ENCODE results near the gene RAB44.

Gene RAB44

GRCh38 chr6:36716476-36717093, 19.0 kb downstream of the RAB44 start:
- no peak for DNase-seq (ENCODE audit: low read depth)
- TF ChIP-seq, protein P1, sequence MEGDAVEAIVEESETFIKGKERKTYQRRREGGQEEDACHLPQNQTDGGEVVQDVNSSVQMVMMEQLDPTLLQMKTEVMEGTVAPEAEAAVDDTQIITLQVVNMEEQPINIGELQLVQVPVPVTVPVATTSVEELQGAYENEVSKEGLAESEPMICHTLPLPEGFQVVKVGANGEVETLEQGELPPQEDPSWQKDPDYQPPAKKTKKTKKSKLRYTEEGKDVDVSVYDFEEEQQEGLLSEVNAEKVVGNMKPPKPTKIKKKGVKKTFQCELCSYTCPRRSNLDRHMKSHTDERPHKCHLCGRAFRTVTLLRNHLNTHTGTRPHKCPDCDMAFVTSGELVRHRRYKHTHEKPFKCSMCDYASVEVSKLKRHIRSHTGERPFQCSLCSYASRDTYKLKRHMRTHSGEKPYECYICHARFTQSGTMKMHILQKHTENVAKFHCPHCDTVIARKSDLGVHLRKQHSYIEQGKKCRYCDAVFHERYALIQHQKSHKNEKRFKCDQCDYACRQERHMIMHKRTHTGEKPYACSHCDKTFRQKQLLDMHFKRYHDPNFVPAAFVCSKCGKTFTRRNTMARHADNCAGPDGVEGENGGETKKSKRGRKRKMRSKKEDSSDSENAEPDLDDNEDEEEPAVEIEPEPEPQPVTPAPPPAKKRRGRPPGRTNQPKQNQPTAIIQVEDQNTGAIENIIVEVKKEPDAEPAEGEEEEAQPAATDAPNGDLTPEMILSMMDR (conservative IDR thresholded peaks at IDR 0.05; ENCODE audit: low read depth, low read length): no peak
- H3K4me3 ChIP-seq (ENCODE audit: low read length): no peak overlapping the region

DNA sequence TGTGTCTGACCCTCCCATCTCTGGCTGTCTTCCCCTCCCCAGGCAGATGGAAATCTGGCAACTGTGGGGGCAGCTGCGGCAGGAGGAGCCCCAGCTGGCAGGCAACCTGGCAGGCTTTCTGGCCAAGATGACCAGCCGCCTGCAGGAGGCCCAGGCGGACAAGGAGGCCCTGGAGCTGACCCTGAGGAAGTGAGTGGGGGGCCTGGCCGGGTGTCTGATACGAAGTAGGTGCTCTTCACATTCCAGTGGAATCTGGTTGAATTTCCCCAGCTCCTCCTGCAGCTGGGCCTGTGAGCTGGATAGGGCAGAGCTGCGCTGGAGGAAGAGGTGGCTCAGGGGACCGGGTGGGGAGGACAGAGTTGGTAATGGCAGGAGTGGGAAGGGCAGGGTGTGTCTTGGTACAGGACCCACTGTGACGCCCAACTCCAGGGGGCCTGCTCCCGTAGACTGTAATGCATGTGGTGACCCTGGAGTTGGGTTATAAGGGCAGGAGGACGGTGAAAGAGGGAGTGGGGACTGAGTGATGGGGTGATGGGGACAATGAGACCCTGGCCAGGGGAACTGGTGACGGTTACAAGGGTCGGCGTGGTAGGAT, 19.7 kb downstream of the RAB44 start:
- TF ChIP-seq, protein P1 (conservative IDR thresholded peaks at IDR 0.05; ENCODE audit: low read depth, low read length): no peak
- no peak for DNase-seq (ENCODE audit: low read depth)
- H3K4me3 ChIP-seq (ENCODE audit: low read length): no peak overlapping the region

- TF ChIP-seq, protein P1 (conservative IDR thresholded peaks at IDR 0.05; ENCODE audit: low read depth, low read length): no peak
Measured at GRCh38 chr6:36717871-36718540, 20.4 kb downstream of the RAB44 start.

DNA sequence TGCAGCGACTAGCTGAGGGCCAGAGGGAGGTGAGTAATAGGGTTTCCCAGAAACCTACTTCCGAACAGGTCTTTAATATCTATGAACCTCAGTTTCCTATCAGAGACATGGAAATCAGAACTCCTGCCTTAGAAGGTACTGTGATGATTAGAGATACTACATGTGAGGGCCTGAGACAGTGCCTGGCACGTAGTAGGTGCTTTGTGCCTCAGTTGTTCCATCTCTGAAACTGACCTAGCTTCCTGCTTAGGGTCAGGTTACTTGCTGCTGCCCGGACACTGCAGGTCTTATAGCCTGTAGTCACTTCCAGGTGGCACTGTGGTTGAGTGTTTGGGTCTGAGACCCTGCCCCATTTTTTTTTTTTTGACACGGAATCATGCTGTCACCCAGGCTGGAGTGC, 20.9 kb downstream of the RAB44 start:
- DNase-seq (ENCODE audit: low read depth): no peak
- TF ChIP-seq, protein P1 (conservative IDR thresholded peaks at IDR 0.05; ENCODE audit: low read depth, low read length): no peak

More at GRCh38 chr6:36717871-36718540, 20.4 kb downstream of the RAB44 start:
- no peak for DNase-seq (ENCODE audit: low read depth)
- H3K4me3 ChIP-seq (ENCODE audit: low read length): no peak overlapping the region

GRCh38 chr6:36719126-36719525, 21.5 kb downstream of the RAB44 start:
- TF ChIP-seq, protein P1 (conservative IDR thresholded peaks at IDR 0.05; ENCODE audit: low read depth, low read length): no peak

More for the DNA sequence above, 20.9 kb downstream of the RAB44 start:
- no peak overlapping the region for H3K4me3 ChIP-seq (ENCODE audit: low read length)

GRCh38 chr6:36720251-36721141, 22.9 kb downstream of the RAB44 start:
- H3K4me3 ChIP-seq (ENCODE audit: low read length): no peak overlapping the region
- DNase-seq (ENCODE audit: low read depth): no peak
- TF ChIP-seq, protein P1 (conservative IDR thresholded peaks at IDR 0.05; ENCODE audit: low read depth, low read length): no peak

More at GRCh38 chr6:36719126-36719525, 21.5 kb downstream of the RAB44 start:
- H3K4me3 ChIP-seq (ENCODE audit: low read length): no peak overlapping the region
- no peak for DNase-seq (ENCODE audit: low read depth)
